GM23338 (cell line): ENCODE measurements around the gene NOSTRIN. TPM values are rescaled to one million over a fixed set of nuclear protein-coding genes. Genes with fewer than 3 reads are reported as not detected.

ENCODE experiments used
- ATAC-seq: fragments of 200-7000 bp; cut with Tn5 transposase; 3 replicates; pipeline ENCODE4 v1.9.1; 2020
- DNase-seq: peaks from one replicate; pipeline ENCODE4 v3.0.0-alpha.2; 2015; ENCODE audit warnings: low spot score
- H2AFZ ChIP-seq: fragments of 200-600 bp; sonication (generic); 2 replicates; pipeline ENCODE4 v1.8.0; 2016; ENCODE audit warnings: antibody characterized with exemption, mild to moderate bottlenecking, moderate library complexity
- H3F3A ChIP-seq: fragments of 200-600 bp; sonication (generic); replicated peaks from 2 replicates; pipeline ENCODE4 v1.8.0; 2017; ENCODE audit warnings: antibody characterized with exemption, mixed run types, low read depth
- H3K27ac ChIP-seq: fragments of 200-600 bp; sonication (generic); 2 replicates; pipeline ENCODE4 v1.6.1; 2016; ENCODE audit warnings: low read depth
- H3K27me3 ChIP-seq: fragments of 200-600 bp; sonication (generic); 2 replicates; pipeline ENCODE4 v1.8.0; 2016; ENCODE audit warnings: mild to moderate bottlenecking, mixed run types, moderate library complexity; ENCODE audit not compliant: insufficient read depth
- H3K36me3 ChIP-seq: fragments of 200-600 bp; sonication (generic); 2 replicates; pipeline ENCODE4 v1.8.0; 2016; ENCODE audit warnings: mild to moderate bottlenecking; ENCODE audit not compliant: insufficient read depth
- H3K4me1 ChIP-seq: fragments of 200-600 bp; sonication (generic); 2 replicates; pipeline ENCODE4 v1.8.0; 2016; ENCODE audit warnings: mild to moderate bottlenecking, moderate library complexity; ENCODE audit not compliant: insufficient read depth
- H3K4me2 ChIP-seq: fragments of 200-600 bp; sonication (generic); 2 replicates; pipeline ENCODE4 v1.7.1; 2017; ENCODE audit warnings: mixed run types
- H3K4me3 ChIP-seq: fragments of 200-600 bp; sonication (generic); 2 replicates; pipeline ENCODE4 v1.6.1; 2016; ENCODE audit warnings: mixed run types
- H3K79me2 ChIP-seq: fragments of 200-600 bp; sonication (generic); replicated peaks from 2 replicates; pipeline ENCODE4 v1.8.0; 2017; ENCODE audit warnings: mild to moderate bottlenecking; ENCODE audit not compliant: insufficient read depth
- H3K9me2 ChIP-seq: fragments of 200-600 bp; sonication (generic); 2 replicates; pipeline ENCODE4 v1.8.0; 2017; ENCODE audit not compliant: insufficient read depth
- H4K20me1 ChIP-seq: fragments of 200-600 bp; sonication (generic); replicated peaks from 2 replicates; pipeline ENCODE4 v1.8.0; 2017; ENCODE audit warnings: mild to moderate bottlenecking; ENCODE audit not compliant: insufficient read depth
- H3K27ac Mint-ChIP-seq: 2 replicates; pipeline ENCODE4 v1.8.0; 2020; ENCODE audit warnings: inconsistent platforms, mild to moderate bottlenecking, moderate library complexity, mixed read lengths
- H3K27me3 Mint-ChIP-seq: 3 replicates; pipeline ENCODE4 v1.8.0; 2022; ENCODE audit warnings: low read depth, mild to moderate bottlenecking, moderate library complexity, mixed read lengths, inconsistent platforms; ENCODE audit not compliant: insufficient read depth, poor library complexity
- H3K36me3 Mint-ChIP-seq: 3 replicates; pipeline ENCODE4 v1.8.0; 2021; ENCODE audit warnings: low read depth, mild to moderate bottlenecking, inconsistent platforms, moderate library complexity, mixed read lengths
- H3K4me1 Mint-ChIP-seq: 3 replicates; pipeline ENCODE4 v1.8.0; 2020; ENCODE audit warnings: mild to moderate bottlenecking, inconsistent platforms, mixed read lengths
- H3K4me3 Mint-ChIP-seq: 3 replicates; pipeline ENCODE4 v1.8.0; 2021; ENCODE audit warnings: moderate library complexity, mild to moderate bottlenecking, inconsistent platforms, mixed read lengths
- H3K9me3 Mint-ChIP-seq: 3 replicates; pipeline ENCODE4 v1.8.0; 2020; ENCODE audit warnings: moderate library complexity, mild to moderate bottlenecking, inconsistent platforms, mixed read lengths
- CREB1 ChIP-seq: fragments of 250-450 bp; sonication (Bioruptor Pico); IDR thresholded peaks from 2 replicates; pipeline ENCODE4 v1.5.0; 2020; ENCODE audit warnings: low read depth, mild to moderate bottlenecking, moderate library complexity
- CTCF ChIP-seq, 2 experiments: fragments of 200-600 bp in 1 of 2; sonication (generic) in 1 of 2; conservative IDR thresholded peaks; 2 replicates each; pipeline versions ENCODE4 v1.5.1 to v1.6.1; 2016 to 2017; ENCODE audit warnings: antibody characterized with exemption in 2 of 2, low read depth in 2 of 2, mild to moderate bottlenecking in 2 of 2, moderate library complexity in 1 of 2
- EZH2 ChIP-seq: fragments of 200-600 bp; sonication (generic); IDR thresholded peaks from one replicate; pipeline ENCODE4 v1.8.0; 2017; ENCODE audit warnings: antibody characterized with exemption, mild to moderate bottlenecking, low read depth; ENCODE audit not compliant: unreplicated experiment
- EZH2phosphoT487 ChIP-seq: fragments of 200-600 bp; sonication (generic); IDR thresholded peaks from one replicate; pipeline ENCODE4 v1.8.1; 2018; ENCODE audit warnings: antibody characterized with exemption; ENCODE audit not compliant: unreplicated experiment
- JUNB ChIP-seq: IDR thresholded peaks from one replicate; pipeline ENCODE4 v1.6.1; 2016; ENCODE audit warnings: antibody characterized with exemption; ENCODE audit not compliant: unreplicated experiment
- NANOG ChIP-seq: IDR thresholded peaks from 2 replicates; pipeline ENCODE4 v1.6.1; 2016; ENCODE audit warnings: antibody characterized with exemption, borderline replicate concordance
- POLR2AphosphoS5 ChIP-seq: IDR thresholded peaks from 2 replicates; pipeline ENCODE4 v1.6.1; 2016; ENCODE audit warnings: antibody characterized with exemption, low read depth
- STAT1 ChIP-seq: IDR thresholded peaks from one replicate; pipeline ENCODE4 v1.6.1; 2016; ENCODE audit warnings: antibody characterized with exemption; ENCODE audit not compliant: unreplicated experiment
- ZNF114 ChIP-seq: fragments of 250-450 bp; sonication (Bioruptor Pico); IDR thresholded peaks from 2 replicates; pipeline ENCODE4 v1.5.0; 2020; ENCODE audit warnings: mild to moderate bottlenecking, moderate library complexity
- ZNF331 ChIP-seq: fragments of 250-450 bp; sonication (Bioruptor Pico); IDR thresholded peaks from 2 replicates; pipeline ENCODE4 v1.5.0; 2020; ENCODE audit warnings: low read depth, mild to moderate bottlenecking, moderate library complexity
- ZNF462 ChIP-seq: fragments of 250-450 bp; sonication (Bioruptor Pico); IDR thresholded peaks from 2 replicates; pipeline ENCODE4 v1.5.0; 2020; ENCODE audit warnings: mild to moderate bottlenecking, moderate library complexity
- polyA plus RNA-seq: library from polyadenylated mRNA; unstranded; fragments of >200 nt; fragmentation: Nextera tagmentation; extraction: Ambion mirVana; gene quantifications from 2 replicates; pipeline ENCODE4 v1.2.1, GENCODE V29; 2016
- total RNA-seq: library from RNA; depleted of rRNA; stranded (reverse); fragments of >200 nt; shearing (Covaris generic); gene quantifications from 2 replicates; pipeline ENCODE4 v1.2.3, GENCODE V29; 2014

Gene NOSTRIN
- total and polyA plus RNA-seq, 2 experiments from 2014 or later: 1.8 TPM; not detected in 1

- no peak for TF ChIP-seq CTCF (conservative IDR thresholded peaks at IDR 0.05; ENCODE audit: low read depth in 2 of 2)
- no peak for TF ChIP-seq JUNB
- no peak for TF ChIP-seq ZNF331
- TF ChIP-seq EZH2phosphoT487: no peak
- TF ChIP-seq ZNF462 (CRISPR knock-in tag): no peak
These were observed 19.1 kb downstream of the NOSTRIN start (continued) for GRCh38 chr2:168821577-168821976.

GRCh38 chr2:168821992-168822391, 19.6 kb downstream of the NOSTRIN start:
- H3K27me3 Mint-ChIP-seq: peaks cover 1% of the 10 kb centered on the region
- Histone ChIP-seq H3K36me3 (no peaks in the 10 kb centered on the region), H2AFZ (no peak overlapping the region), H3K79me2 (no peaks in the 10 kb centered on the region), H3K9me2 (no peaks in the 10 kb centered on the region), H3K4me1 (no peaks in the 10 kb centered on the region), H3F3A (no peaks in the 10 kb centered on the region), H3K4me2 (no peak overlapping the region), H3K4me3 (no peak overlapping the region), H3K27ac (no peak overlapping the region), H3K27me3 (no peaks in the 10 kb centered on the region), H4K20me1 (no peaks in the 10 kb centered on the region)
- no peaks in the 10 kb centered on the region for H3K36me3 Mint-ChIP-seq
- no peak overlapping the region for H3K4me3 Mint-ChIP-seq
- H3K4me1 Mint-ChIP-seq: no peaks in the 10 kb centered on the region
- ATAC-seq (no peak), DNase-seq (no peak)
- no peak overlapping the region for H3K27ac Mint-ChIP-seq
- no peaks in the 10 kb centered on the region for H3K9me3 Mint-ChIP-seq
- TF ChIP-seq POLR2AphosphoS5 (no peak), CREB1 (CRISPR knock-in tag) (no peak), STAT1 (no peak), NANOG (no peak), CTCF (conservative IDR thresholded peaks at IDR 0.05; ENCODE audit: low read depth in 2 of 2) (no peak), ZNF114 (CRISPR knock-in tag) (no peak), EZH2phosphoT487 (no peak), ZNF331 (no peak), JUNB (no peak), EZH2 (no peak)
